Body of pancreas (tissue), 4 donors: ENCODE data around the gene LRG1.

Experiments used
- POLR2A ChIP-seq, 3 donors: fragments of 450-650 bp; IDR thresholded peaks; one replicate each; pipeline ENCODE4 v1.6.1; 2016; ENCODE audit warnings: antibody characterized with exemption in 3 of 3, mild to moderate bottlenecking in 2 of 3
- TF ChIP-seq, protein P1 (sequence below), 7 experiments: fragments of 450-650 bp in 4 of 7; fragments of 200-600 bp in 3 of 7; sonication (generic) in 3 of 7; IDR thresholded peaks; one replicate each; pipeline ENCODE4 v1.5.1; 2016 to 2019; ENCODE audit warnings: antibody characterized with exemption in 7 of 7

- TF ChIP-seq, protein P1, sequence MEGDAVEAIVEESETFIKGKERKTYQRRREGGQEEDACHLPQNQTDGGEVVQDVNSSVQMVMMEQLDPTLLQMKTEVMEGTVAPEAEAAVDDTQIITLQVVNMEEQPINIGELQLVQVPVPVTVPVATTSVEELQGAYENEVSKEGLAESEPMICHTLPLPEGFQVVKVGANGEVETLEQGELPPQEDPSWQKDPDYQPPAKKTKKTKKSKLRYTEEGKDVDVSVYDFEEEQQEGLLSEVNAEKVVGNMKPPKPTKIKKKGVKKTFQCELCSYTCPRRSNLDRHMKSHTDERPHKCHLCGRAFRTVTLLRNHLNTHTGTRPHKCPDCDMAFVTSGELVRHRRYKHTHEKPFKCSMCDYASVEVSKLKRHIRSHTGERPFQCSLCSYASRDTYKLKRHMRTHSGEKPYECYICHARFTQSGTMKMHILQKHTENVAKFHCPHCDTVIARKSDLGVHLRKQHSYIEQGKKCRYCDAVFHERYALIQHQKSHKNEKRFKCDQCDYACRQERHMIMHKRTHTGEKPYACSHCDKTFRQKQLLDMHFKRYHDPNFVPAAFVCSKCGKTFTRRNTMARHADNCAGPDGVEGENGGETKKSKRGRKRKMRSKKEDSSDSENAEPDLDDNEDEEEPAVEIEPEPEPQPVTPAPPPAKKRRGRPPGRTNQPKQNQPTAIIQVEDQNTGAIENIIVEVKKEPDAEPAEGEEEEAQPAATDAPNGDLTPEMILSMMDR (IDR thresholded peaks at IDR 0.05) = no peak
- no peak for TF ChIP-seq POLR2A (IDR thresholded peaks at IDR 0.05)
These were observed 9.8 kb downstream of the LRG1 start for GRCh38 chr19:4529924-4530522.
